WTC11 (cell line): ENCODE results near the gene MAP3K10.

Experiments
- AFF4 ChIP-seq: sonication (generic); formaldehyde crosslinking; IDR thresholded peaks from 2 replicates; pipeline ENCODE4 v1.8.1; 2023; ENCODE audit warnings: mild to moderate bottlenecking, missing genetic modification reagents, borderline replicate concordance
- CTCF ChIP-seq: fragments of 200-600 bp; IDR thresholded peaks from 2 replicates; pipeline ENCODE4 v1.8.0; 2022; ENCODE audit warnings: antibody characterized with exemption
- FOXJ3 ChIP-seq: sonication (generic); formaldehyde crosslinking; IDR thresholded peaks from 2 replicates; pipeline ENCODE4 v1.9.0; 2021; ENCODE audit warnings: missing genetic modification reagents, mild to moderate bottlenecking, borderline replicate concordance
- GABPB1 ChIP-seq: sonication (generic); formaldehyde crosslinking; IDR thresholded peaks from 2 replicates; pipeline ENCODE4 v1.8.1; 2023; ENCODE audit warnings: mild to moderate bottlenecking, missing genetic modification reagents
- MAX ChIP-seq: sonication (generic); formaldehyde crosslinking; IDR thresholded peaks from 2 replicates; pipeline ENCODE4 v1.8.0; 2022; ENCODE audit warnings: mild to moderate bottlenecking, missing genetic modification reagents
- NR3C1 ChIP-seq: sonication (generic); formaldehyde crosslinking; conservative IDR thresholded peaks from 2 replicates; pipeline ENCODE4 v1.8.1; 2023; ENCODE audit warnings: low read depth, mild to moderate bottlenecking, missing genetic modification reagents
- SP1 ChIP-seq: sonication (generic); formaldehyde crosslinking; conservative IDR thresholded peaks from 2 replicates; pipeline ENCODE4 v1.8.1; 2022; ENCODE audit warnings: missing genetic modification reagents
- STAT6 ChIP-seq: sonication (generic); formaldehyde crosslinking; conservative IDR thresholded peaks from 2 replicates; pipeline ENCODE4 v1.8.1; 2023; ENCODE audit warnings: mild to moderate bottlenecking, low read depth, missing genetic modification reagents, moderate library complexity
- USF2 ChIP-seq: sonication (generic); formaldehyde crosslinking; IDR thresholded peaks from 2 replicates; pipeline ENCODE4 v1.8.1; 2023; ENCODE audit warnings: mild to moderate bottlenecking, missing genetic modification reagents, moderate library complexity
- ZNF263 ChIP-seq: sonication (generic); formaldehyde crosslinking; IDR thresholded peaks from 2 replicates; pipeline ENCODE4 v1.8.1; 2022; ENCODE audit warnings: low read depth, mild to moderate bottlenecking, moderate library complexity, missing genetic modification reagents

- TF ChIP-seq CTCF (no peak), USF2 (CRISPR knock-in tag) (no peak), NR3C1 (CRISPR knock-in tag) (no peak), STAT6 (CRISPR knock-in tag) (no peak), GABPB1 (CRISPR knock-in tag) (no peak), MAX (CRISPR knock-in tag) (no peak), ZNF263 (CRISPR knock-in tag) (no peak), SP1 (no peak), FOXJ3 (CRISPR knock-in tag) (no peak), AFF4 (CRISPR knock-in tag) (no peak)
These were observed 73.3 kb downstream of the MAP3K10 start for GRCh38 chr19:40264314-40265054.
